H9 (cell line): Measurements from ENCODE around the gene SLC6A3. TPM values are rescaled to one million over a fixed set of nuclear protein-coding genes. Genes with fewer than 3 reads are reported as not detected.

Experiments
- DNase-seq: peaks from one replicate; pipeline ENCODE4 v3.0.0-alpha.2; 2017
- H2AFZ ChIP-seq: one replicate; pipeline ENCODE4 v1.6.1; 2013; ENCODE audit warnings: mild to moderate bottlenecking, low read length, control low read depth, moderate library complexity
- H2AK5ac ChIP-seq: 2 replicates; pipeline ENCODE4 v1.6.1; 2013; ENCODE audit warnings: low read length, control low read depth, mixed read lengths; ENCODE audit not compliant: insufficient read length
- H2BK120ac ChIP-seq: one replicate; pipeline ENCODE4 v1.6.1; 2013; ENCODE audit warnings: low read depth, mild to moderate bottlenecking, low read length, control low read depth, inconsistent platforms; ENCODE audit not compliant: poor library complexity, severe bottlenecking
- H2BK12ac ChIP-seq: 2 replicates; pipeline ENCODE4 v1.6.1; 2013; ENCODE audit warnings: low read length, control low read depth, mixed read lengths, low read depth; ENCODE audit not compliant: insufficient read length
- H2BK15ac ChIP-seq: 2 replicates; pipeline ENCODE4 v1.6.1; 2013; ENCODE audit warnings: low read depth, low read length, control low read depth
- H2BK20ac ChIP-seq: one replicate; pipeline ENCODE4 v1.6.1; 2013; ENCODE audit warnings: low read depth, mild to moderate bottlenecking, low read length, control low read depth, inconsistent platforms; ENCODE audit not compliant: poor library complexity, severe bottlenecking
- H2BK5ac ChIP-seq: 2 replicates; pipeline ENCODE4 v1.6.1; 2013; ENCODE audit warnings: low read length, control low read depth, mixed read lengths; ENCODE audit not compliant: insufficient read length
- H3K14ac ChIP-seq: 2 replicates; pipeline ENCODE4 v1.6.1; 2013; ENCODE audit warnings: low read length, control low read depth; ENCODE audit not compliant: insufficient read depth
- H3K18ac ChIP-seq: 2 replicates; pipeline ENCODE4 v1.6.1; 2013; ENCODE audit warnings: low read depth, mild to moderate bottlenecking, mixed read lengths, low read length, control low read depth; ENCODE audit not compliant: insufficient read length
- H3K23ac ChIP-seq: 2 replicates; pipeline ENCODE4 v1.6.1; 2013; ENCODE audit warnings: low read length, control low read depth, mixed read lengths, low read depth; ENCODE audit not compliant: insufficient read length
- H3K23me2 ChIP-seq: 2 replicates; pipeline ENCODE4 v1.6.1; 2013; ENCODE audit warnings: low read depth, mild to moderate bottlenecking, mixed read lengths, low read length, control low read depth; ENCODE audit not compliant: insufficient read length, poor library complexity, severe bottlenecking
- H3K27ac ChIP-seq: 2 replicates; pipeline ENCODE4 v1.5.1; 2013; ENCODE audit warnings: low read length, control low read depth, mixed read lengths, low read depth; ENCODE audit not compliant: insufficient read length
- H3K27me3 ChIP-seq: 2 replicates; pipeline ENCODE4 v1.6.1; 2013; ENCODE audit warnings: low read length, control low read depth, inconsistent platforms; ENCODE audit not compliant: insufficient read depth
- H3K4ac ChIP-seq: 2 replicates; pipeline ENCODE4 v1.6.1; 2013; ENCODE audit warnings: low read depth, mild to moderate bottlenecking, control low read depth, inconsistent platforms, low read length, moderate library complexity
- H3K4me1 ChIP-seq: 2 replicates; pipeline ENCODE4 v1.6.1; 2013; ENCODE audit warnings: low read length, control low read depth, inconsistent platforms; ENCODE audit not compliant: insufficient read depth
- H3K4me2 ChIP-seq: 2 replicates; pipeline ENCODE4 v1.6.1; 2013; ENCODE audit warnings: low read length, control low read depth, mixed read lengths; ENCODE audit not compliant: insufficient read length, insufficient read depth
- H3K56ac ChIP-seq: 2 replicates; pipeline ENCODE4 v1.6.1; 2013; ENCODE audit warnings: low read depth, mild to moderate bottlenecking, mixed read lengths, low read length, control low read depth; ENCODE audit not compliant: insufficient read length
- H3K79me1 ChIP-seq: 2 replicates; pipeline ENCODE4 v1.6.1; 2013; ENCODE audit warnings: low read depth, mild to moderate bottlenecking, moderate library complexity, low read length, control low read depth, inconsistent platforms; ENCODE audit not compliant: insufficient read depth, poor library complexity, severe bottlenecking
- H3K79me2 ChIP-seq: 2 replicates; pipeline ENCODE4 v1.6.1; 2013; ENCODE audit warnings: low read length, control low read depth, inconsistent platforms; ENCODE audit not compliant: insufficient read depth
- H3K9ac ChIP-seq: 2 replicates; pipeline ENCODE4 v1.6.1; 2013; ENCODE audit warnings: low read length, control low read depth, mixed read lengths; ENCODE audit not compliant: insufficient read length; ENCODE audit errors: extremely low read depth
- H3K9me3 ChIP-seq: one replicate; pipeline ENCODE4 v1.6.1; 2013; ENCODE audit warnings: low read depth, low read length, inconsistent platforms; ENCODE audit not compliant: control insufficient read depth
- H3T11ph ChIP-seq: one replicate; pipeline ENCODE4 v1.6.1; 2013; ENCODE audit warnings: mild to moderate bottlenecking, low read length, control low read depth, inconsistent platforms
- H4K20me1 ChIP-seq: one replicate; pipeline ENCODE4 v1.6.1; 2013; ENCODE audit not compliant: control insufficient read depth, insufficient read length, insufficient read depth
- H4K5ac ChIP-seq: 2 replicates; pipeline ENCODE4 v1.6.1; 2013; ENCODE audit warnings: low read depth, mild to moderate bottlenecking, mixed read lengths, low read length, control low read depth; ENCODE audit not compliant: insufficient read length
- H4K8ac ChIP-seq: replicated peaks from 2 replicates; pipeline ENCODE4 v1.6.1; 2013; ENCODE audit warnings: low read length, control low read depth, mixed read lengths, low read depth; ENCODE audit not compliant: insufficient read length
- H4K91ac ChIP-seq: 2 replicates; pipeline ENCODE4 v1.6.1; 2013; ENCODE audit warnings: low read depth, mild to moderate bottlenecking, moderate library complexity, mixed read lengths, low read length, control low read depth; ENCODE audit not compliant: insufficient read length
- H3K27ac Mint-ChIP-seq, 3 experiments: 2 replicates in 2 of 3; 3 replicates in 1 of 3; pipeline ENCODE4 v1.8.0; 2020 to 2021; ENCODE audit warnings: mixed read lengths in 3 of 3, mild to moderate bottlenecking in 1 of 3, moderate library complexity in 1 of 3
- H3K27me3 Mint-ChIP-seq: 2 replicates; pipeline ENCODE4 v1.8.0; 2021; ENCODE audit warnings: low read depth, mild to moderate bottlenecking, moderate library complexity, mixed read lengths
- H3K36me3 Mint-ChIP-seq, 3 experiments: 2 replicates in 2 of 3; 3 replicates in 1 of 3; pipeline ENCODE4 v1.8.0; 2020 to 2021; ENCODE audit warnings: low read depth in 3 of 3, mixed read lengths in 3 of 3; ENCODE audit not compliant: insufficient read depth in 1 of 3
- H3K4me1 Mint-ChIP-seq, 2 experiments: 2 replicates each; pipeline ENCODE4 v1.8.0; 2020; ENCODE audit warnings: mixed read lengths in 2 of 2
- H3K4me3 Mint-ChIP-seq, 2 experiments: 2 replicates in 1 of 2; 3 replicates in 1 of 2; pipeline ENCODE4 v1.8.0; 2020 to 2021; ENCODE audit warnings: mild to moderate bottlenecking in 2 of 2, mixed read lengths in 2 of 2, moderate library complexity in 1 of 2
- H3K9me3 Mint-ChIP-seq, 2 experiments: 2 replicates in 1 of 2; 3 replicates in 1 of 2; pipeline ENCODE4 v1.8.0; 2020; ENCODE audit warnings: mild to moderate bottlenecking in 2 of 2, mixed read lengths in 2 of 2, moderate library complexity in 1 of 2
- CTCF ChIP-seq: fragments of 200-600 bp; sonication (generic); conservative IDR thresholded peaks from 3 replicates; pipeline ENCODE4 v1.8.0; 2021; ENCODE audit warnings: antibody characterized with exemption, mild to moderate bottlenecking
- WGBS: extraction: QIAGEN DNeasy Blood & Tissue Kit; methylation state at CpG from one replicate; pipeline ENCODE4 v1.1.7; 2013; ENCODE audit warnings: missing lambda C conversion rate, low lambda C conversion rate, mixed read lengths; ENCODE audit not compliant: insufficient read length; ENCODE audit errors: extremely low coverage; 5-methylcytosine and 5-hydroxymethylcytosine counted together
- total RNA-seq: library from RNA; stranded (reverse); gene quantifications from 2 replicates; pipeline ENCODE4 v1.2.1, GENCODE V29; 2021

SLC6A3 gene
- total RNA-seq, 1 experiment from 2014 or later: 0.61 TPM

- Mint-ChIP-seq H3K36me3 (no peaks in the 10 kb centered on the region), H3K9me3 (no peaks in the 10 kb centered on the region), H3K27ac (no peak overlapping the region), H3K4me3 (no peak overlapping the region), H3K4me1 (peaks cover 7 to 10% of the 10 kb centered on the region in 2 experiments), H3K27me3 (peaks cover 63% of the 10 kb centered on the region)
- H4K8ac ChIP-seq: no peak overlapping the region
- no peak for TF ChIP-seq CTCF
- H4K5ac ChIP-seq: no peak overlapping the region
- H3K9ac ChIP-seq: no peak overlapping the region
- H3K4me1 ChIP-seq: no peaks in the 10 kb centered on the region
- no peaks in the 10 kb centered on the region; the same call in 1 of the 2 replicates for H3K27me3 ChIP-seq
- no peaks in the 10 kb centered on the region for H3K79me1 ChIP-seq
- H2BK20ac ChIP-seq: no peak overlapping the region
- no peak overlapping the region for H2AK5ac ChIP-seq
- H2AFZ ChIP-seq: no peak overlapping the region
- no peak overlapping the region for H2BK15ac ChIP-seq
- no peak overlapping the region for H2BK5ac ChIP-seq
- H3K18ac ChIP-seq: no peak overlapping the region
- no peak overlapping the region for H2BK12ac ChIP-seq
- no peak overlapping the region for H3K4ac ChIP-seq
- H3K27ac ChIP-seq: no peak overlapping the region
- no peaks in the 10 kb centered on the region for H3K79me2 ChIP-seq
- H2BK120ac ChIP-seq: no peak overlapping the region
- no peak overlapping the region for H3K23ac ChIP-seq
- no peaks in the 10 kb centered on the region for H3K9me3 ChIP-seq
- H3K14ac ChIP-seq: no peak overlapping the region; the same call in 1 of the 2 replicates
- no peaks in the 10 kb centered on the region for H3K23me2 ChIP-seq
- WGBS: no CpG with 5 or more reads among the region's 22 CpGs
- DNase-seq: no peak
- peaks cover 3% of the 10 kb centered on the region for H4K20me1 ChIP-seq
- H3T11ph ChIP-seq: no peak overlapping the region
- no peak overlapping the region for H4K91ac ChIP-seq
- H3K4me2 ChIP-seq: no peak overlapping the region
- H3K56ac ChIP-seq: no peak overlapping the region
These were observed 52.3 kb downstream of the SLC6A3 start for GRCh38 chr5:1392801-1393565.
